Adrenal gland (tissue), 5 donors: ENCODE data around the gene NRAP.

ENCODE experiments used
- POLR2A ChIP-seq, 2 donors: fragments of 450-650 bp; IDR thresholded peaks; one replicate each; pipeline ENCODE4 v1.6.1; 2017; ENCODE audit warnings: antibody characterized with exemption in 2 of 2, mild to moderate bottlenecking in 2 of 2, moderate library complexity in 1 of 2
- TF ChIP-seq, protein P1 (sequence below), 6 experiments: fragments of 450-650 bp in 4 of 6; fragments of 200-600 bp in 2 of 6; sonication (generic) in 1 of 6; IDR thresholded peaks; 1 replicate in 5 of 6; 2 replicates in 1 of 6; pipeline versions ENCODE4 v1.5.1 to v1.8.0; 2016 to 2021; ENCODE audit warnings: antibody characterized with exemption in 6 of 6, mild to moderate bottlenecking in 2 of 6, moderate library complexity in 1 of 6
- donor health status: DM: no; HTN: no; CAD: no.

DNA sequence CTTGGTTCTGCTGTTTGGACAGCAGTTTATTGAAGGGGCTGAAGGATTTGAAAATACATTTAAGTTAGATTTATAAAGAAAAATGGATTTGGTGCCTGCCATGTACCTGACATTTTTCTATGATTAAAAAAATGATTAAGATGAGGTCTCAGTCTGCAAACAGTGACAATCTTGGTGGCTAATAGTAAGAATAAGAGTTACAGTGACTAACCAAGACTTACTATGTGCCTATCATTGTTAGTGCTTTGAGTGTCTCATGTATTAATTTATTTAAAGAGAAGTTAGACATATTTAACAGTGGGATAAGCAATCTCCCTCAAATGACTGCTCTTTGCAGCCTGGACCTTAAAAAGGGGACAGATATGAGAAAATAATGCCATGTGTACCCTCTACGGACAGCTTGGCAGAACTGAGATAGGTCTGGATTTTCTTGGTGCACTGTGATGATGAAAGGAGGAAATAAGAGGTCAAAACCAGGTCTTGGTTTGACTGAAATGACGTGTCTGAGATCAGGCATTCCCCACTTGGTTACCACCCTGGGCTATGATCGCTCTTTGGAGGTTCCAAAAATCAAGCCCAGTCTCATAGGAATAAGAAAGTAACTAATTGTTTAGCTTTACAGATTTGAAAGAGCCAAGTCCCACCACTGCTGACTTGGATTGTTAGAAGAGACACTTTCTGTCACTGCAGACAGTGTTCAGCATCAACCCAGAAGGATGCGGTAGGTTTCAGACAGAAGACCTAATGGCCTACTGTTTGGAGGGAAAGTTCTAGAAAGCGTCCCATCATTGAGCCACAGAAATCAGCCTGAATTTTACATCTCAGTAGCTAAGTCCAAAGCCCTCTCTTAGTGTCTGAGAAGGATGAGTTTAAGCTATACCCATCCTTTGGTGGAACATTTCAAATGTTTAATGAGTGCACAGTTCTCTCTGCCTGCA lies 18.0 kb upstream of the NRAP start:
- TF ChIP-seq POLR2A (IDR thresholded peaks at IDR 0.05): no peak
- TF ChIP-seq, protein P1, sequence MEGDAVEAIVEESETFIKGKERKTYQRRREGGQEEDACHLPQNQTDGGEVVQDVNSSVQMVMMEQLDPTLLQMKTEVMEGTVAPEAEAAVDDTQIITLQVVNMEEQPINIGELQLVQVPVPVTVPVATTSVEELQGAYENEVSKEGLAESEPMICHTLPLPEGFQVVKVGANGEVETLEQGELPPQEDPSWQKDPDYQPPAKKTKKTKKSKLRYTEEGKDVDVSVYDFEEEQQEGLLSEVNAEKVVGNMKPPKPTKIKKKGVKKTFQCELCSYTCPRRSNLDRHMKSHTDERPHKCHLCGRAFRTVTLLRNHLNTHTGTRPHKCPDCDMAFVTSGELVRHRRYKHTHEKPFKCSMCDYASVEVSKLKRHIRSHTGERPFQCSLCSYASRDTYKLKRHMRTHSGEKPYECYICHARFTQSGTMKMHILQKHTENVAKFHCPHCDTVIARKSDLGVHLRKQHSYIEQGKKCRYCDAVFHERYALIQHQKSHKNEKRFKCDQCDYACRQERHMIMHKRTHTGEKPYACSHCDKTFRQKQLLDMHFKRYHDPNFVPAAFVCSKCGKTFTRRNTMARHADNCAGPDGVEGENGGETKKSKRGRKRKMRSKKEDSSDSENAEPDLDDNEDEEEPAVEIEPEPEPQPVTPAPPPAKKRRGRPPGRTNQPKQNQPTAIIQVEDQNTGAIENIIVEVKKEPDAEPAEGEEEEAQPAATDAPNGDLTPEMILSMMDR (IDR thresholded peaks at IDR 0.05): no peak
